Measurements from ENCODE around the gene PNPO.

The PNPO gene

GRCh38 chr17:47952171-47953021, 11.0 kb downstream of the PNPO start:
- no peak for DNase-seq

- DNase-seq, result no peak
These were observed 12.5 kb downstream of the PNPO start for GRCh38 chr17:47953909-47954308.

DNA sequence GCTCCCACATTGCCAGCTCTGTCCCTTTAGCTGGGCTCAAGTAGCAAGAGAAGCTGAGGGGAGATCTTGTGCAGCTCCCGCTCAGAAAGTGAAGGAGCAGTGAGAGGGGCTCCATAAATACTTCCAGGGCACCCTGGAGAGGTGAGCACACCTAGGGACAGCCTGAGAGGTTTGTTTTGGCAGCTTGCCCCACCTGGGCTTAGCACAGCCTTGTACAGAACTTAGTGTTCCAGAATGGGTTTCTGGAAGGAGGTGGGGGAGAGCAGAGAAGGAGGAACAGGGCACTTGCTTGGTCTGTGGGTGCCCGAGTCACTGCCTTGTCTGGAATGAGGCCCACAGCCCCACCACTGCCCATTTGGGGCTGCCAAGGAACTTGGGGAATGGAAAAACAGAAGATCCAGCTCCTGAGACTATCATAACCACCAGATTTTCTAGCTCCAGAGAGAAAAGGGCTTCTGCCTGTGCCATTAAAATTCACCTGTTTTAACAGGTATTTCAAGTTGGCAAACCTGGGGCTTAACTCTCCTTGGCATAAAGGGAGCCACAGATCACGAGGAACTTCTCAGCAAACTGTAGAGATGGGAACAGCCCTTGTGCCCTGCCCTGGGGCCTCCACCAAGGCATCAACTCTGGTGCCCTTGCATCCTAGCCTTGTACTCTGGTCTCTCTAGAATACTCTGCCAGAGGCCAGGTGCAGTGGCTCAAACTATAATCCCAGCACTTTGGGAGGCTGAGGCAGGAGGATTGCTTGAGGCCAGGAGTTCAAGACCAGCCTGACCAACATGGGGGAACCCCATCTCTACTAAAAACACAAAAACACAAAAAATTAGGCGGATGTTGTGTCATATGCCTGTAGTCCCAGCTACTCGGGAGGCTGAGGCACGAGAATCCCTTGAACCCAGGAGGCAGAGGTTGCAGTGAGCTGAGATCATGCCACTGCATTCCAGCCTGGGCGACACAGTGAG, 14.4 kb downstream of the PNPO start:
- DNase-seq, result no peak

- DNase-seq, result no peak
These were observed 15.6 kb downstream of the PNPO start for GRCh38 chr17:47956791-47957590.

- peak; percentile 92 for DNase-seq
These were observed 16.5 kb downstream of the PNPO start, which contains the start of gene PRR15L for GRCh38 chr17:47957591-47958490. Gene PRR15L, minus strand, starts transcription at chr17:47957883. Its CDS starts 4,649 bp downstream, at chr17:47953234.

- peak; percentile 55 for DNase-seq
These were observed 18.7 kb downstream of the PNPO start for GRCh38 chr17:47959825-47960655.

DNA sequence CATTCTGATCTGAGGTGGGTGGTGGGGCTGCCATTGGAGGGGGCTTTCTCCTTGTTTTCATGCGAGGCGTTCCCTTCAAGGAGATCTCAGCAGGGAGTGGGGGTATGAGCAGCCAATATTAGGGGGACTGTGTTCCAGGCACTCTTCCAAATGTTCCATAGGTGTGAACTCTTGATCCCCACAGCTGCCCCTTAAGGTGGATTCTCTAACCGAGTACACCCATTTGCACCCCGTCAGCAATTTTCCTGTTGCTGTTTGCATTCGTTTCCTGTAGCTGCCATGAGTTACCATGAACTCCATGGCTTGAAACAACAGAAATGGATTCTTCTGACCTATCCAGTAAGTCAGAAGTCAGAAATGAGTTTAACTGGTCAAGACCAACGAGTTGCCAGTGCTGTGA, 20.0 kb downstream of the PNPO start:
- no peak for DNase-seq

GRCh38 chr17:47962901-47963300, 21.5 kb downstream of the PNPO start:
- no peak for DNase-seq

DNA sequence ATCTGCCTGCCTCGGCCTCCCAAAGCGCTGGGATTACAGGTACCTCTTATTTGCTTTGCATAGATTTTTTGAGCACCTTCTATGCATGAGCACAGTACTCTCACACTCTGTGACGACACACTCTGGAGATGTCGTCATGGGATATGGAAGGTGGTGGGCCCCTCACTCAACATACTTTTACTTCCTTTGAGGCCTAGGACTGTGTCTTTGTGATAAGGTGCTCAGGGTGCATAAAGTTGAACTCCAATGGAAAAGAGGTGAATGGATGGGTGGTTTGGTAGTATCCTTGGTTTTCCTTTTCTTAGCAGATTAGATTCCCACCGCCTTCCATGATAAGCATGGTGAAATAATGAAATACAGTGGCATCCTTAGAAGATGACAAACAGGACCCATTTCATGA, 23.5 kb downstream of the PNPO start:
- no peak for DNase-seq

GRCh38 chr17:47966079-47966519, 24.7 kb downstream of the PNPO start:
- no peak for DNase-seq

GRCh38 chr17:47967607-47968252, 26.4 kb downstream of the PNPO start:
- DNase-seq, result no peak

- no peak for DNase-seq
These were observed 27.5 kb downstream of the PNPO start for GRCh38 chr17:47968836-47969235.

GRCh38 chr17:47969930-47970724, 28.8 kb downstream of the PNPO start:
- DNase-seq, result no peak

DNA sequence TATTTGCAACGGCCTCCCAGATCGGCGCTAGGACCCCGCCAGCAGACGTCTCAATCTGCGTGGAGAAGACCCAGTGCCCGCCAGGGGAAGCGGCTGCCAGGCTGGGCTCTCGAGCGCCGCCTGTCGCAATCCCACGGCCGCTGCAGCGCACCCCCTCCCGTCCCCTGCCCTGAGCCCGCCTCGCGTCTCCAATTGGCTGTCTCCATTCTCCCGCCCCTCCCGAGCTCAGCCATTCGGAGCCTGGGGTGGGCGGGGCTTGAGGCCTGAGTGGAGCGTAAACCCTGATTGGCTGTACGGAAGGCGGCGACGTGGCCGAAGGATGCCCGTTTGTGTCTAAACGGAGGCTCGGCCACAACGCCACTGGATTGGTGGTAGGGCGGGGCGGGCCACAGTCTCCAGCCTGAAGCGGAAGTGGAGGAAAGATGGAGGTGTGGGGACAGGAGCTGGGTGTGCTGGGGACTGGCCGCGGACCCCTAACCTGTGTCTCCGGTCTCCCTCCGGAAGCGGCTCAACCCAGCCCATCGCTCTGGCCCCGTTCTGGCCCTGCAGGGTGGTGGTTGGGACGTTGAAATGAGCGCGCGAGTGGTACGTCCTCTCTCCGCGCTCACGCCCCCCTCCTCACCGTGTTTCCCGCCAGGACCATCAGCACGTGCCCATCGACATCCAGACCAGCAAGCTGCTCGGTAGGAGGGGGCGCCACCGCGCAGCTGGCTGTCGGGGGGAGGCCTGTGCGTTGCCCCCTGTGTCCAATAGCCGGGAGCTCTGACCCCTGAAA, 29.5 kb downstream of the PNPO start, which contains the start of gene CDK5RAP3:
Gene CDK5RAP3, plus strand, starts transcription at position 389 of the 775 bp plus-strand sequence. Its CDS starts 34 bp downstream, at position 423.
- peak; percentile 98 for DNase-seq

GRCh38 chr17:47973541-47973940, 32.2 kb downstream of the PNPO start:
- no peak for DNase-seq

DNA sequence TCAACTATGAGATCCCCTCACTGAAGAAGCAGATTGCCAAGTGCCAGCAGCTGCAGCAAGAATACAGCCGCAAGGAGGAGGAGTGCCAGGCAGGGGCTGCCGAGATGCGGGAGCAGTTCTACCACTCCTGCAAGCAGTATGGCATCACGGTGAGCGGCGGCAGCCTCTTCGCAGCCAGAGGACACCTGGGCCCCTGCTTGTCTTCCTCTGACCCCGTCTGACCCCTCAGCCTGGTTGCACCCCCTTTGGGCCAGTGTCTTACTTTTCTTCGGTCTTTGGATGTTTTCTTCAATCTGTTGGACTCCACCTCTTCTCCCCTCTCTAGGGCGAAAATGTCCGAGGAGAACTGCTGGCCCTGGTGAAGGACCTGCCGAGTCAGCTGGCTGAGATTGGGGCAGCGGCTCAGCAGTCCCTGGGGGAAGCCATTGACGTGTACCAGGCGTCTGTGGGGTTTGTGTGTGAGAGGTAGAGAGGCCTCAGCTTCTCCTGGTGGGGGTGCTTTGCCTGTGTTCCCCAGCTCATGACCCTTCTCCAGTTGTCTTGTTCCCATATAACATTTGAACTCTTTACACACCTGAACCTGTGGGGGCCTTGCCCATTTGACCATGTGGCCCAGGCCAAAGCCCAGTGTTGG, 33.9 kb downstream of the PNPO start:
- no peak for DNase-seq

DNA sequence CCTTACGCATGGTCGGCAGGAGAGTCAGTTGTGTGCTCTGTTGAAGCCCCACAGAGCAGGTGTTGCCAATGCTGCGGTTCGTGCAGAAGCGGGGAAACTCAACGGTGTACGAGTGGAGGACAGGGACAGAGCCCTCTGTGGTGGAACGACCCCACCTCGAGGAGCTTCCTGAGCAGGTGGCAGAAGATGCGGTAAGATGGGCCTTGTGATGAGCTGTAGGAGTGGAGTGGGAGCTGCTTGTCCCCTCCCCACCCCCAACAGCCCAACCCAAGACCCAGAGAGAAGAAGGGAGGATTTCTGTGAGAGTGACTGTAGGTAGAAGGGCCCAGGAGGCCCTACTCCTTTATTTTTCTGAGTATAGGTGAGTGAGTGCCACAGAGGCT, 34.4 kb downstream of the PNPO start:
- DNase-seq, result no peak

DNA sequence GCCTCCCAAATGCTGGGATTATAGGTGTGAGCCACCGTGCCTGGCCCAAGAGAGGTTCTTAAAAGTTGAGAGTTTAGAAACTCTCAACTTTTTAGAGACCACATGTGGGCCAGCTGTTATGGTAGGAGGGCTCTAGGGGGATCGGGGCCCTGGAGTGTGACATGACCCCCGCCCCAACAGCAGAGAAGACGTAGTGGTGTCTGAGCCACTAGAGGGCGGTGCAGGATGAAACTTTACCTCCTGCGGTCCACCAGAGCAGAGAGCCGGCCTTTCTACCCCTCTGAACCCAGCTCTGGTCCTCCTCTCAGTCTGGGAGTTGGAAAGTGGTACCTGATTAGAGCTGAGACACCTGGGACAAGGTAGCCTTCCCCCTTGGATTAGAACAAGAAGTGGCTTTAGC, 37.0 kb downstream of the PNPO start:
- peak; percentile 52 for DNase-seq
